Psoas muscle (tissue), 8 donors: ENCODE data around the gene SARDH. TPM values are rescaled to one million over a fixed set of nuclear protein-coding genes. Genes with fewer than 3 reads are reported as not detected.

Experiments used
- ATAC-seq, 4 donors: fragments of 200-7000 bp; cut with Tn5 transposase; one replicate each; pipeline ENCODE4 v1.9.1; 2020; ENCODE audit warnings: moderate library complexity in 3 of 4, mild to moderate bottlenecking in 2 of 4
- DNase-seq, 2 donors: peaks; one replicate each; pipeline ENCODE4 v3.0.0-alpha.2; 2020
- H3K27ac ChIP-seq: fragments of 200-600 bp; one replicate; pipeline ENCODE4 v1.8.0; 2022
- H3K27me3 ChIP-seq, 3 donors: fragments of 200-600 bp in 1 of 3; one replicate each; pipeline versions ENCODE4 v1.6.1 to v1.8.0; 2013 to 2022; ENCODE audit warnings: low read length in 2 of 3, mild to moderate bottlenecking in 2 of 3, moderate library complexity in 1 of 3; ENCODE audit not compliant: insufficient read depth in 3 of 3
- H3K36me3 ChIP-seq, 2 donors: fragments of 200-600 bp in 1 of 2; one replicate each; pipeline versions ENCODE4 v1.6.1 to v1.8.0; 2013 to 2022; ENCODE audit warnings: low read depth in 1 of 2, mild to moderate bottlenecking in 1 of 2, moderate library complexity in 1 of 2; ENCODE audit not compliant: insufficient read depth in 1 of 2
- H3K4me1 ChIP-seq: fragments of 200-600 bp; one replicate; pipeline ENCODE4 v1.8.0; 2022
- H3K4me3 ChIP-seq: fragments of 200-600 bp; one replicate; pipeline ENCODE4 v1.8.0; 2022; ENCODE audit warnings: mild to moderate bottlenecking
- H3K9me3 ChIP-seq: fragments of 200-600 bp; one replicate; pipeline ENCODE4 v1.8.0; 2022
- CTCF ChIP-seq: fragments of 200-600 bp; IDR thresholded peaks from one replicate; pipeline ENCODE4 v1.8.0; 2022; ENCODE audit warnings: antibody characterized with exemption
- WGBS, 3 donors: extraction: QIAGEN DNeasy Blood & Tissue Kit; methylation state at CpG; one replicate each; pipeline versions ENCODE4 v1.1.6 to v1.1.7; 2013; 5-methylcytosine and 5-hydroxymethylcytosine counted together
- intact Hi-C, 2 donors: fragments of 100-400 bp; cut with DNase I; formaldehyde crosslinking; loops; one replicate each; pipeline versions ENCODE4 v1.11.0 to v1.14.2; 2022
- polyA plus RNA-seq, 3 donors: library from polyadenylated mRNA; stranded (reverse); fragments of 200-250 nt; gene quantifications; one replicate each; pipeline ENCODE4 v1.2.3, GENCODE V29; 2013
- total RNA-seq, 4 donors: library from RNA; stranded (reverse); fragmentation: NEBNext Ultra II Directional in 2 of 4; extraction: Animal tissue kit (Norgen Biotek cat#: 25700) in 2 of 4; gene quantifications; one replicate each; pipeline versions ENCODE4 v1.2.1 to v1.2.4, GENCODE V29; 2021 to 2023
- donor health status: healthy with polysubstance abuse.
- donor health status: DM: no; HTN: no; CAD: no; lungs with moderate emphysema.
- donor health status: Bipolar disorder and iron deficiency.
- donor health status: healthy.
- donor health status: DM: yes; HTN: yes; CAD: no.
- donor health status: DM: no; HTN: no; CAD: no.
- donor health status: DM: no; HTN: no; CAD: no.
- donor health status: DM: yes; HTN: yes; CAD: no.

The SARDH gene
- total and polyA plus RNA-seq, 7 donors, result 0.16 to 2.5 (median 0.62) TPM

- TF ChIP-seq CTCF, result no peak
- H3K27ac ChIP-seq, result no peak overlapping the region
- peak; percentile 79 to 86 (median 82) for ATAC-seq
- WGBS, 3 donors, result 37 to 44% (median 39%) methylated on average over 15 of the region's 15 CpGs
- no peaks in the 10 kb centered on the region for H3K9me3 ChIP-seq
- H3K27me3 ChIP-seq, result peaks cover 0 to 4% (median 0%) of the 10 kb centered on the region in 3 donors
- H3K4me1 ChIP-seq, result no peaks in the 10 kb centered on the region
- no peaks in the 10 kb centered on the region for H3K36me3 ChIP-seq
- peak overlapping the region; percentile 53 for H3K4me3 ChIP-seq
- intact Hi-C loops, result no loop called here
- DNase-seq, result peak in 1 of 2 donors; percentile 55
These were observed 930 bp downstream of the SARDH start for GRCh38 chr9:133737071-133737773.

- no peak for DNase-seq
- Histone ChIP-seq H3K4me1 (no peaks in the 10 kb centered on the region), H3K27ac (no peak overlapping the region), H3K4me3 (no peak overlapping the region), H3K36me3 (no peaks in the 10 kb centered on the region), H3K9me3 (no peaks in the 10 kb centered on the region), H3K27me3 (peaks cover 0 to 4% (median 0%) of the 10 kb centered on the region in 3 donors)
- WGBS, 3 donors, result 91 to 92% (median 91%) methylated on average over 7 to 8 of the region's 8 CpGs
- TF ChIP-seq CTCF, result no peak
- intact Hi-C loops, result no loop called here
- no peak for ATAC-seq
These were observed 2.2 kb downstream of the SARDH start for GRCh38 chr9:133735931-133736330.

- Histone ChIP-seq H3K9me3 (no peaks in the 10 kb centered on the region), H3K4me1 (no peaks in the 10 kb centered on the region), H3K27me3 (peaks cover 0 to 4% (median 0%) of the 10 kb centered on the region in 3 donors), H3K27ac (no peak overlapping the region), H3K36me3 (no peaks in the 10 kb centered on the region), H3K4me3 (no peak overlapping the region)
- TF ChIP-seq CTCF, result no peak
- ATAC-seq (no peak), DNase-seq (no peak)
- WGBS, 3 donors, result 80 to 89% (median 81%) methylated on average over 10 of the region's 10 CpGs
- intact Hi-C loops, result no loop called here
These were observed 2.8 kb downstream of the SARDH start for GRCh38 chr9:133735415-133735775.

- DNase-seq (no peak), ATAC-seq (no peak)
- intact Hi-C loops, result no loop called here
- no peaks in the 10 kb centered on the region for H3K36me3 ChIP-seq
- no peaks in the 10 kb centered on the region for H3K9me3 ChIP-seq
- peaks cover 0 to 4% (median 0%) of the 10 kb centered on the region in 3 donors for H3K27me3 ChIP-seq
- TF ChIP-seq CTCF, result no peak
- H3K4me1 ChIP-seq, result no peaks in the 10 kb centered on the region
- H3K4me3 ChIP-seq, result no peak overlapping the region
- H3K27ac ChIP-seq, result no peak overlapping the region
- WGBS, 3 donors, result 76 to 83% (median 78%) methylated on average over 19 to 23 of the region's 23 CpGs
These were observed 3.4 kb downstream of the SARDH start for GRCh38 chr9:133734590-133735414.
